HG02763 (cell line): ENCODE data around the gene SSTR5.
"Not testable (repeated sequence)": the region's sequence is repeated elsewhere in the genome, so short reads cannot be mapped to it uniquely, and the experiment has no call there.

Experiments
- ATAC-seq: cut with Tn5 transposase; IDR thresholded peaks from one replicate; pipeline ENCODE4 v1.9.1; 2021; ENCODE audit warnings: mild to moderate bottlenecking, moderate library complexity; ENCODE audit not compliant: unreplicated experiment

Gene SSTR5

DNA sequence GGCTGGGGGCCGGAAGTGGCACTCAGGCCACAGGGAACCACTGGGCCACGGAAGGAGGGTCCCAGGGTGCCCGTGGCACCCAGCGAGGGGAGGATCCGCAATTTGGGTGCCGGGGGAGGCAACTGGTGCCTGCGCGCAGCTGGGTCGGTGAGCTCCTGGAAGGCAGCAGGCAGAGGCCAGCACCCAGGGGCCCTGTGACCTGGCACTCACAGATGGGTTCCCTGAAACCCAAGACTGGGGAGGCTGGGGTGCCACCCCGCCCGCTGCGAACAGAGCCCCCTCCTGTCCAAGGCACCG lies 663 bp downstream of the SSTR5 start:
- no peak for ATAC-seq

DNA sequence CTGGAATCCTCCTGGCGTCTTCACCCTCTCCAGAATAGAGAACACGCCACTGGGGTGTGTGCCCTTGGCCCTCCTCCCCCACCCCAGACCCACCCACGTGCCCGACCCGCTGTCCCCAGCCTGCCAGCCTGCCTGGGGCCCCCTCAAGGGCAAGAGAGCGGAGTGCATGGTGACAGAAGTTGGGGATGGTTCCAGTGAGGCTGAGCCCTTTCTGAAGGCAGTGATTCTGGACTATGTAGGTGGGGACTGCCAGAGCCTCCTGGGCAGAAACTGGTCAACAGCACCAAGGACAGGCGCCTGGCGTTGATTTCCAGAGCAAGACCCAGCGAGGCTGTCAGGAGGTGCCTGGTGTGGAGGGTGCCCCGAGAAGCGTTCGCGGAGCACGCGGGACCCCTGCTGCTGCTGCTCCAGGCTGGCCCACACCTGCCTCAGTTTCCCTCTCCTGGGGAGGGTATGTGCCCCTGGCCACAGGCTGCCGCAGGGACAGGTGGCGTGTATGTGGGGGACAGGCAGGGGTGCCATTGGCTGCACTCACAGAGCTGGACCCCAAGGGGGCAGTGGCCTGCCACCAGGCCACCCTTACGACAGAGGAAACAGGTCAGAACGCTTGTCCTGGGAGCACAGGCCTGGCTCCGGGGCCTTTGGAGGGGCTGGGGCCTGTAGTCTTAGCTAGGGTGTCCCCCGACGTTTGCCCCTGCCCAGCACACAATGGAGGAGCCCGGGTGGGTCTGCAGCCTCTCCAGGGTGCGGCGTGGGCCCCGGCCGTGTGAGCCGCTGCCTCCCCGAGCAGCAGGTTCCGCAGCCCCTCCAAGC lies 1.2 kb downstream of the SSTR5 start:
- ATAC-seq: no peak

DNA sequence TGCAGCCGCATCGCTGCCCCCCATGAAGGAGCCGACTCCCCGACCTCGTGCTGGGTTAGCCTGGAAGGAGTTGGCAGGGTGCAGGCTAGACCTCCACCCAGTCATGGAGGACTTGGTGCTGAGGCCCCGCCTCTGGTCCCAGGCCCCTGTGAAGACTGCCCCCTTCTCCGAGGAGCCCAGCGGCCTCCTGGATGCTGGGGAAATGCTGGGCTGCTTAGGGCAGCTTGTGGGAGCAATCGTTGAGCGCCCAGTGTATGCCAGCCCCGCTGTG lies 1.8 kb downstream of the SSTR5 start:
- ATAC-seq: no peak

DNA sequence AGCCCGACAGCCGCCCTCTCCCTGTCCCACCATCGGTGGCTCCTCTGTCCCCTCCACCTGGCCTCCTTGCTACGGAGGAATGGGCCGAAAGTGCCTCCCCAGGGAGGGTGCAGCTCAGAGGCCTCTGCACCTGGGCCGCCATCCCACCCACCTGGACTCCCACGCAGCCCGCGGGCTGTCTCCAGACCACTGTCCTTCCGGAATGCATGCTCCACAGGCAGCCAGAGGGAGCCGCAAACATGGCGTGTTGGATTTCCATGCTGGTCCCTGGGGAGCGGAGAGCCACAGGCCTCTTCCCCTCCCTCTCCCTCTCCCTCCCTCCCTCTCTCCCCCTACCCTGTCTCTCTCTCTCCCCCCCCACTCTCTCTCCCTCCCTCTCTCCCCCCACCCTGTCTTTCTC lies 3.0 kb downstream of the SSTR5 start:
- no peak for ATAC-seq

DNA sequence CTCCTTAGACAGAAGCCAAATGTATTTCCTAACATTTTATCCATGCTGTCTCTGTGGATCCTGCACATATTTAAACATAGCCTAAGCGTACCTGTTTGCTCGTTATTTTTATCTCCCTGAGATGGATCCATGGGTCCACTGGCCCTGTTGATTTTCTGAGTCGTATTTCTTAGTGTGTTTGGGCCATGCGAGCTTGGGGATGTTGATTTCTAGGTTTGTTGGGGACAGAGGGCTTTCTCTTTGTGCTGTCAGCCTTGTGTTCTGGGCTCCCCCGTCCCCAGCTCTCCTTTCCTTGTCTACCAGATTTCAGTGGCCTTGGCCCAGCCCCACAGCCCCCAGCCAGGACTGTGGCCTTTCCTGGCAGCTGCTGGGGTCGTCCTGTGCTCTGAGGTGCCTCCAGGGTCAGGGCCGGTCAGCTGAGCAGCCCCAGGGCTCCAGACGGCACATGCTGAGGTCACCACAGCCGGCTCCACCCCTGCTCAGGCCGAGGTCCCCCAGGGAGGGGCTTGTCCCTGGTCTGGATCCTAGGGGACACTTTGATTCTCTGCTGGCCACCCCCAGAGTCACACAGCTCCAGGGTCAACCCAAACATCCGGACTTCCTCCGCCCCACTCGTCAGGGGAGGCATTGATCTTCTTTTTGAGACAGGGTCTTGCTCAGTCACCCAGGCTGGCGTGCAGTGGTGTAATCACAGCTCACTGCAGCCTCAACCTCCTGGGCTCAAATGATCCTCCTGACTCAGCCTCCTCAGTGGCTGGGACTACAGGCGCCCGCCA lies 4.4 kb downstream of the SSTR5 start:
- ATAC-seq: no peak

DNA sequence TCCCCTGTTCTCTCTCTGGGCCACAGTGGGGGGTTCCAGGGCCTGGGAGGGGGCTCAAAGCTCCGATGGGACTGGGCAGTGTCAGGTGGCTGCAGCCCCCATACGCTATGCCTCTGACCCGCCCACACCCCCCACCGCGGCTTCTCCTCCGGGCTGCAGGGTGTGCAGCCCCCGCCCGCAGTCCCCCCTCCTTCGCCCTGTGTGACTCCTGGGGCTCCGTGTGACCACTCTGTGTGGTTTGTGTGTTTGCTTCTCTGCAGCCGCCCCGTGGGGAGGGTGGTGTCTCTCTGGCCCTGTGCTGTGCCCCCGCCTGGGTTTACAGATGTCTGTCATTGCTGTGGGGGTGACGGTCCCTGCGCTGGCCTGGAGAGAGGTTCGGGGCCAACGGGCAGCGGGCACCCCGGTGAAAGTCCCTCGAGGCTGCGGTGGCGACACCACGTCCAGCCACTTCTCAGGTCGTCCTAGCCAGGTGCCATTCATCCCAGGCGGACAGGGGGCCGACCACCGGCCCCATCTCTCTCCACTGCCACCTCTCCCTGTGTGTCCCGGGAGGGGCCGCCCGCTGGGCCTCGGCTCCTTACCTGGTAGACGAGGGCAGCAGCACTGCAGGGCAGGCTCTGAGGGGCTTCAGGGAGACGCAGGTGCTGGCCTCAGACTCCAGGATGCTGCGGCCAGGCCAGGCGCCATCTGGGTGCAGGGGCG lies 5.5 kb downstream of the SSTR5 start:
- no peak for ATAC-seq

DNA sequence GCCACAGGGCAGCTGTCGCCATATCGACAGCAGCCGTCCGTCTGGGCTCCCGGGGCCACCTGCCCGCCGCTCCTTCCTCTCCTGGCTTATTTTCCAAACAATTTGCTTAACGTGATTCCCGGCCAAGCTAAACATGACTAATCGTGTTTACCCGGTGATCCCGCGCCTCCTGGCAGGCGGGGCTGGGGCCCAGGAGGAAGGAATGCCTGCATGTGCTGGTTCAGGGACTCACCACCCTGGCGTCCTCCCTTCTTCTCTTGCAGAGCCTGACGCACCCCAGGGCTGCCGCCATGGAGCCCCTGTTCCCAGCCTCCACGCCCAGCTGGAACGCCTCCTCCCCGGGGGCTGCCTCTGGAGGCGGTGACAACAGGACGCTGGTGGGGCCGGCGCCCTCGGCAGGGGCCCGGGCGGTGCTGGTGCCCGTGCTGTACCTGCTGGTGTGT lies 6.1 kb downstream of the SSTR5 start:
- no peak for ATAC-seq

DNA sequence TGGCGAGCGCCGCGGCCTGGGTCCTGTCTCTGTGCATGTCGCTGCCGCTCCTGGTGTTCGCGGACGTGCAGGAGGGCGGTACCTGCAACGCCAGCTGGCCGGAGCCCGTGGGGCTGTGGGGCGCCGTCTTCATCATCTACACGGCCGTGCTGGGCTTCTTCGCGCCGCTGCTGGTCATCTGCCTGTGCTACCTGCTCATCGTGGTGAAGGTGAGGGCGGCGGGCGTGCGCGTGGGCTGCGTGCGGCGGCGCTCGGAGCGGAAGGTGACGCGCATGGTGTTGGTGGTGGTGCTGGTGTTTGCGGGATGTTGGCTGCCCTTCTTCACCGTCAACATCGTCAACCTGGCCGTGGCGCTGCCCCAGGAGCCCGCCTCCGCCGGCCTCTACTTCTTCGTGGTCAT lies 6.8 kb downstream of the SSTR5 start:
- ATAC-seq: no peak

DNA sequence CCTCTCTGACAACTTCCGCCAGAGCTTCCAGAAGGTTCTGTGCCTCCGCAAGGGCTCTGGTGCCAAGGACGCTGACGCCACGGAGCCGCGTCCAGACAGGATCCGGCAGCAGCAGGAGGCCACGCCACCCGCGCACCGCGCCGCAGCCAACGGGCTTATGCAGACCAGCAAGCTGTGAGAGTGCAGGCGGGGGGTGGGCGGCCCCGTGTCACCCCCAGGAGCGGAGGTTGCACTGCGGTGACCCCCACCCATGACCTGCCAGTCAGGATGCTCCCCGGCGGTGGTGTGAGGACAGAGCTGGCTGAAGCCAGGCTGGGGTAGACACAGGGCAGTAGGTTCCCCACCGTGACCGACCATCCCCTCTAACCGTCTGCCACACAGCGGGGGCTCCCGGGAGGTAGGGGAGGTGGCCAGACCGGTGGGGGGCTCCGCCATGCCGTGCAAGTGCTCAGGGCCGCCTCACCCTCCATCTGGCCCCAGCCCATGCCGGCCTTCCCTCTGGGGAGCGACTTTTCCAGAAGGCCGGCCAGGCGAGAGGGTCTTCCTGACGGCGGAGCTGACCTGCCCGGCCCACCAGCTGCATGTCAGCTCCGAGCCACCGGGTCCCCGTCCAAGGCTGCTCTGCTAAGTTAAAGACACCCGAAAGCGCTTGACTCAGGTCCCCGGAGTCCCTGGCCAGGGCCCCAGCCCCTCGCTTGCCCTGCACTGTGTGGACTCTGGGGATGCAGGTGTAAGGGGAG lies 7.4 kb downstream of the SSTR5 start:
- ATAC-seq: no peak

DNA sequence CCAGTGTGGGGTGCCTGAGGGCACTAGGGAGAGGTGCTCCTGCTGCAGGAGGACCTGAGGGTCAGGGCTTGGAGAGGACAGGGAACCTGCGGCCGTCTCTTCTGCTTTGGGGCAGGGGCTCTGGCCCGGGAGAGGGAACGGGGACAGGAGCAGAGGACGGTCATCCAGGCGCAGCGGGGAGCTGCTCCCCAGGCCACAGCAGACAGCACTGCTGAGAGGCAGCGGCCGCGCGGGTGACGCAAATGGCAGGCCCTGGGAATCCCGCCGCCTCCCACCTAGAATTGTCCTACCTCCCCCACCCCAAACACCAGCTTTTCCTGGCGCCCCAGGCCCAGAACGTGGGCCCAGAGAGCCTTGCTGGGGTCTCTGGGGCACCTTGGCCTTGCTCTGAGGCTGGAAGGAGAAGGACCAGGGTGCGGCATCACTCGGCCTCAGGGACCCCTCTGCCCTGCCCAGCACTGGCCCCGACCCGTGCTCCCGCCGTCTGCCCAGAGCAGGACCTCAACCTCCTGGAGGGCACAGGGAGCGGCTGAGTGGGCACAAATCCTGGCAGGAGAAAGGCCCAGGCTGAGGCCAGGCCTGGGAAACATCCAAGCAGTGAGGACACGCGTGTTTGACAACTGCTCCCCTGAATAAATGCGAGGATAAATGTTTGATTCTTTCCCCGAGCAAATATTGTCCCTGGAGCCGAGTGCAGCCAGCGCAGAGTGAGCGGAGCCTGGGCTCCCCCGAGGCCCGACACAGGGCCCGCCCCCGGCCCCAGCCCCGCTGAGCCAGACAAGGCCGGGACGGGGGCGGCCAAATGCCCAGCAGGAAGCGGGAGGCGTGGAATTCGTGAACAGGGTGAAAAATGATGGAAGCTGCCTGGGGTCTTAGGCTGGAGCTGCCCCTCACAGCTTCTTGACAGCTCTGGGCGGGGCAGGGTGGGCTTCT lies 8.5 kb downstream of the SSTR5 start:
- no peak for ATAC-seq

DNA sequence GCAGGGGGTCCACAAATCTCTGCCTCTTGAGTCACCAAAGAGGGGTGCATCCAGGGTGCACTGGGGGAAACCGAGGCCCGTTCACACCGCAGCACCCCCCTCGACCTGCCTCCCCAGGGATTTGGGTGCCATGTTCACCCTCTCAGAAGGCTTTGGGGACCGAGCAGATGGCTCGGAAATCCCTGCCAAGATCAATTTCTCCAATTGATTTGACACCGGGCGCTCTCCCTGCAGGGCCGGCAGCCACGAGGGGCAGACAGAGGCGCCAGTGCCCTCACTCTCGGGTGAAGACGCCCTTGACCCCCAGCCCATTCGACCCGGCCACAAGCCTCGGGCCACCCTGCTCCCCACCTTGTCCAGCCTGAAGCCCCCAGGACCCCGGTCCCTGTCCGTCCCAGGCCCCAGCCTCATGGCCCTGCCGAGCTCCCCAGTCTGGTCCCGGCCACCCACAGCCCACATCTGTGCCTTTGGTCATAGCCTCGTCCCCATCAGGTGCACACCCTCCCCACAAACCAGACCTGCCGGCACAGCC lies 9.3 kb downstream of the SSTR5 start:
- ATAC-seq: no peak

DNA sequence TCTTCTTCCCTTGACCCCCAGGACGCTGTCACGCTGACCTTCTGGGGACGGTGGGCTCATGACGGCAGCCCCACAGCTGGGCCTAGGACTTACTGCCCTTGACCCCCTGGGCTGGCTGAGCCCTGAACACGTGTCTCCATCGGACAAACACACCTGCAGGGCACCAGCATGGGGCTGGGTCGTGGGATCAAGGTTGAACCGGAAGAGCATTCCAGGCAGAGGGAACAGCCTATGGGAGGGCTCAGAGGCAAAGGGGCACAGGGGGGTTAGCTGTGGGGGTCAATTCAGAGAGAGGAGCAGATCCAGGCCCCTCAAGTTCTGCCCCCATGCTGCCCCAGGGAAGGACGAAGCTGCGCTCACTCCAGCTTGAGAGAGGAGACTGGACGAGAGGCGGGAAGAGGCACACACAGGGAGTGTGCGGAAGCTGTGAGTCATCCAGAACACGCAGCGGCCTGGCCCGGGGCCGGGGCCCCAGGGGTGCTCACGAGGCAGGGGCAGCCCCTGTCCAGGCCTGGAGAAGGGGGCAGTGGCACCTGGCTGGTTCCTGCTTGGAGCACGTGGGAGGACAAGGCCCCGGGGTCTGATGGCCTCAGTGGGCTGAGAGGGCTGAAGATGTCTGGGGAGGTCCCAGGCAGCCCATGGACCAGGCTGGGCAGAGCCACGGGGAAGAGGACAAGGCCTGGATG lies 9.9 kb downstream of the SSTR5 start:
- no peak for ATAC-seq

DNA sequence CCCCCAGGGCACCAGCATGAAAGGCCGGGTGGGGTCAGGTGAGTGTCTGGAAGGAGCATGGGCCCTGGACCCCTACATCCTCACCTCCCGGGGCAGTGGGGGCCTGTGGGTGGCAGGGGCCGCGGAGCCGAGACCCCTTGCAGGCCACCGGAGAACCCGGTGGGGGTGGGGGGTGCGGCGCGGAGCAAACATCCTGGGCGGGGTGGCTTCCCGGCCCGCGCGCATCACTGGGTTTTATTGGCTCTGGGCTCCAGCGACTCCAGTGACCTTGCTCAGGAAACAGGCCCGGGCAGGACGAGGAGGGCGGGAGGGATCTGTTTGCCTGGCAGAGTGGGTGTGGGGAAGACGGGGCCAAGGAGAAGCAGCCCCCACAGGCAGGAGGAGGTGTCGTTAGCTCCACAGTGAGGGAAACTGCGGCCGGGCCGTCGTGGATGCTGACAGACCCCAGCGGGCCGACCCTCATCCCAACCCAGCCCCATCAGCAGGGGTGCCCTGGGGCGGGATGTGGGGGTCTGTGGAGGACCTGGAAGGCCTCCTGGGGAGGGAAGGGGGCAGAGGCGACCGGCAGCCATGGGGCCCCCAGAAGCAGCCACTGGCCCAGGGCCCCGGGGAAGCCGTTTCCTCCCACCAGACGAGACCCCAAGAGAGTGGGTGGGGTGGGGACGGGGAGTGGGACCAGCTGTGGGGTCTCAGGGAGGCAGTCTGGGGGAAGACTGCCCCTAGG lies 10.6 kb downstream of the SSTR5 start:
- no peak for ATAC-seq

DNA sequence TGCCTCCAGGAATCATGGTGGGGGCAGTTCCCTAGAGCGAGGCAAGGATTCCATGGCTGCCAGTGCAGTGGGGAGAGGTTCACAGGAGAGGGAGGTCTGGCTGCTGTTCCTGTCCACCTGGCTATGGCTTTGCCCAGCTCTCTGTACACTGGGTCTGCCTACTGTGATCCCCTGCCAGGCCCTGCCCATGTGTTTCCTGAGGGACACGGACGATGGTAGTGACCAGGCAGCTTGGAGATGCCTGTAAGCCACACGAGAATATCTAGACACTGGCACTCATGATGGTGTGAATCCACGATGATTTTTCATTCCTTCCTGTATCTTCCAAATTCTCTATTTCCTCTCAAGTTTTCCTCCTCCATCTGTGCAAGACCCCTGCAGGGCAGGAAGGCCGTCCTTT lies 12.4 kb downstream of the SSTR5 start:
- no peak for ATAC-seq

DNA sequence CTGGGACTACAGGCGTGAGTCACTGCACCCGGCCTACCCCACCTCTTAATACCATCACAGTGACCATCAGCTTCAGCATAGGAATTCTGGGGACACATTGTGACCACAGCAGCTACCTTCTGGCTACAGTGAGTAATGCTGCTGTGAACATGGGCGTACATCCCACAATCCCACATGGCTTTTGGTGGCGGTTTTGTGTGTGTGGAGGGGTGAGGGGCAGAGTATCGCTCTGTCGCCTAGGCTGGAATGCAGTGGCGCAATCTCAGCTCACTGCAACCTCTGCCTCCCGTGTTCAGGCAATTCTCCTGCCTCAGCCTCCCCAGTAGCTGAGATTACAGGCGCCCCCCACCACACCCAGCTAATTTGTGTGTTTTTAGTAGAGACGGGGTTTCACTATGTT lies 13.9 kb downstream of the SSTR5 start:
- ATAC-seq: not testable (repeated sequence)

DNA sequence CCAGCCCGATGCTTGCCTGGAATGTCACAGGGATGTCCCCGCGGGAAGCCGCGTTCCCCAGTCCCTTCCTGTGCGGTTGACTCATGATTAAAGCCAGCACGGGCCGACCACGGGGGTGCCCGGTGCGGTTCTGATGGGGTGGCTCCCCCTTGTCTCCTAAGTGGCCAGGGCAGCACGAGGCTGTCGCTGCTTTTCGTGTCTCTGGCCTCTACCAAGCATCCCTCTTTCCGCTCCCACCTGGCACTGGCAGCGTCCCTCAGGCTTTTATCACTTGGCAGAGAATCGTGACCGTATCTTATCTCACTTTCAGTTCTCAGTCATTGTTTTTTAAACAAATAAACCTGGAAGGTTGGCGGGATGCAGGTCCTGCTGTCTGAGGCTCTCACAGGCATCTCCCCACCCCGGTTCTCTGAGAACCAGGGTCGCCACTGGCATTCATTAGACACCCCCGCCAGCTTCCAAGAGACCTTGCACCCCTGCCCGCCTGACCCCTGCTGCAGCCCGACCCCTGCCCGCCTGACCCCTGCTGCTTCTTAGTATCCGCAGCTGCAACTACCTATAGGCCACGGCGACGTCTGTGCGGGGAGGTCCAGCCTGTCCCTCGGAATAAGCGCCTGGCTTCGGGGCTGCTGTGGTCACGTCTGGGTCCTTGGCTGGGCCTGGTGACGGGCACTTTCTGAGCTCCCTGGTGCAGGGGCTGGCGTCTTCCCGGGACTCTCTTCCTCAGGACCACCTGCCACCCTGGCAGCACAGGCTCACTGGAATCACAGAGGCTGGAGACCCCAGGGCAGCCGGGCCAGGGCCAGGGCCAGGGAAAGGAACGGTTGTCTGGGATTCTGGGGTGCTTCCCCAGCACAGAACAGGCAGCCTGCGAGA lies 16.0 kb downstream of the SSTR5 start:
- no peak for ATAC-seq

DNA sequence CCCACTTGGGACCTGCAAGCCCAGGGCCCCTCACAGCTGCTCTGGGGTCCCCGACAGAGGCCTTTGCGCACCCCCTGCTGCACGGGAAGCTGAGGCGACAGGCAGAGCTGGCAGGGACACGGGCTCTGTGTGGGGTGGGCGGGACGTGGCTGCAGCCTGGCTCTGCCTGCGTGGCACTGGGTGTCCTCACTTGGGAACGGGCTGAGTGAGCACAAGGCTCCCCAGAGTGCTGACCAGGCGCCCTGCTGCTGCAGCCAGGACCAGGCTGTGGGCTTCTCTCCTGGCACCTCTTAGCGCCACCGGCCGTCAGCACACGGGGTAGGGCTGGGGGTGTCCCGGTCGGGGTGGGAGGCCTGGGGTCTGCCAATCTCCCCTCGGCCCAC lies 16.9 kb downstream of the SSTR5 start:
- no peak for ATAC-seq
